ENCODE measurements around the gene RTL1.

RTL1 gene

DNA sequence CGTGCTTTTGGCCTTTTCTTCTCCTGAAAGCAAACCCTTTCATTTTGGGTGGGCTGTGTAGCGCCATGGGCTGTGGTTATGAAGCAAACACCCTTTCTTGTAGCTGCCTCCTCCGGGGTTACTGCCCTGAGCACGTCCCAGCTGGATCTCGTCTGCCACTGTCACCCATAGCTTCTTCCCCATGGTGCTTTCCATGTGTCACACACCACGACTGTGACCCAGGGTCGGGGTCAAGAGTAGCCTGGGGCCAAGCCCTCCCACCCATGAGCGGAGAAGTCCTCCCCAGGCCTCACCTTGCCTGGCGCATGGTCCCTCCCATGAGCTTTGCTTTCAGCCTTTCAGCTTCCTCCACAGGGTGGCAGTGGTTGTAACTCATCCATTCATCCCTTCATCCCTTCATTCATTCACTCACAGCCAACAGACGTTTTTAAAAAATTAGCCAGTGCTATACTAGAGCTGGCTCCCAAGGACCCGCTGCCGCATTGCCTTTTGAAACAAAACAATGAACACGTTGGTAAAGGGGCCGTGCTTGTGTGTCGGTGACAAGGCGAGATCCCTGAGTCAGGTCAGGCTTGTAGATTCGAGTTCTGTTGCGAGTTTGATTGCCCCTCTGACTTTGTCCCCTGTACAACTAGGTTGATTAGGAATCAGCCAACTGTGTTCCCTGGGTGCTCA lies 48.1 kb downstream of the RTL1 start:
- no peak overlapping the region for H3K4me3 ChIP-seq (ENCODE audit: low read depth, low read length)
- TF ChIP-seq, protein P1, sequence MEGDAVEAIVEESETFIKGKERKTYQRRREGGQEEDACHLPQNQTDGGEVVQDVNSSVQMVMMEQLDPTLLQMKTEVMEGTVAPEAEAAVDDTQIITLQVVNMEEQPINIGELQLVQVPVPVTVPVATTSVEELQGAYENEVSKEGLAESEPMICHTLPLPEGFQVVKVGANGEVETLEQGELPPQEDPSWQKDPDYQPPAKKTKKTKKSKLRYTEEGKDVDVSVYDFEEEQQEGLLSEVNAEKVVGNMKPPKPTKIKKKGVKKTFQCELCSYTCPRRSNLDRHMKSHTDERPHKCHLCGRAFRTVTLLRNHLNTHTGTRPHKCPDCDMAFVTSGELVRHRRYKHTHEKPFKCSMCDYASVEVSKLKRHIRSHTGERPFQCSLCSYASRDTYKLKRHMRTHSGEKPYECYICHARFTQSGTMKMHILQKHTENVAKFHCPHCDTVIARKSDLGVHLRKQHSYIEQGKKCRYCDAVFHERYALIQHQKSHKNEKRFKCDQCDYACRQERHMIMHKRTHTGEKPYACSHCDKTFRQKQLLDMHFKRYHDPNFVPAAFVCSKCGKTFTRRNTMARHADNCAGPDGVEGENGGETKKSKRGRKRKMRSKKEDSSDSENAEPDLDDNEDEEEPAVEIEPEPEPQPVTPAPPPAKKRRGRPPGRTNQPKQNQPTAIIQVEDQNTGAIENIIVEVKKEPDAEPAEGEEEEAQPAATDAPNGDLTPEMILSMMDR (IDR thresholded peaks at IDR 0.05; ENCODE audit: insufficient read depth, low read length, missing control alignments) = no peak
- ChIA-PET CTCF (no interaction called here), POLR2A (no interaction called here)
- no peak for DNase-seq (ENCODE audit: low read depth, low spot score)

DNA sequence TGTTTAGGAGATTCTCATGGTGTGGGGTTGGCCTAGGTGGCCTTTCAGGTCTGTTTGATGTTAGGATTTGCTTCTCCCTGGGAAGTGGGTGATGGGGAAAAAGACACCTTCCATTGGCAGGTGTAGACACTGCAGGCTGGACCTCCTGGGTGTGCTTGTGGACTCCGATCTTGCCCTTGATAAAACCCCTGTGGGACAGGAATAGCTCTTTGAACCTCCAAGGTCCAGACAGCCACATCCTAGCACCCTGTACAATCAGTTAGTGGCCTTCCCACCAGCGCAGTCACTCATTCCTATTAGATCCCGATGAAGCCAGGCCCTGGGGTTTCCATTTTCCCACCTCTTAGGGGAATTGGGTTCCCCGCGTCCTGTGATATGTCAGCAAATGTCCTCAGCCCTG lies 49.1 kb downstream of the RTL1 start:
- ChIA-PET CTCF (interaction anchor here (0.7 to 1.1 kb wide), 2 partner anchors 9 to 15 kb away, joined by 3 read pairs; no protein-coding TSS in a partner anchor), POLR2A (no interaction called here)
- H3K4me3 ChIP-seq (ENCODE audit: low read depth, low read length) = no peak overlapping the region
- TF ChIP-seq, protein P1 (IDR thresholded peaks at IDR 0.05; ENCODE audit: insufficient read depth, low read length, missing control alignments) = no peak
- DNase-seq (ENCODE audit: low read depth, low spot score) = no peak

GRCh38 chr14:100851946-100852620 lies 51.4 kb downstream of the RTL1 start:
- no peak for DNase-seq (ENCODE audit: low read depth, low spot score)
- H3K4me3 ChIP-seq (ENCODE audit: low read depth, low read length) = no peak overlapping the region
- CTCF ChIA-PET = interaction anchor here (2.2 to 3.5 kb wide), 2 partner anchors 10 to 12 kb away, joined by 10 to 19 read pairs; no protein-coding TSS in a partner anchor
- POLR2A ChIA-PET = no interaction called here
- TF ChIP-seq, protein P1 (IDR thresholded peaks at IDR 0.05; ENCODE audit: insufficient read depth, low read length, missing control alignments) = no peak

GRCh38 chr14:100851586-100851916 lies 52.0 kb downstream of the RTL1 start:
- H3K4me3 ChIP-seq (ENCODE audit: low read depth, low read length) = no peak overlapping the region
- DNase-seq (ENCODE audit: low read depth, low spot score) = no peak
- CTCF ChIA-PET = interaction anchor here (2.2 to 3.5 kb wide), 2 partner anchors 9 to 13 kb away, joined by 10 to 19 read pairs; no protein-coding TSS in a partner anchor
- TF ChIP-seq, protein P1 (IDR thresholded peaks at IDR 0.05; ENCODE audit: insufficient read depth, low read length, missing control alignments) = no peak
- POLR2A ChIA-PET = no interaction called here

DNA sequence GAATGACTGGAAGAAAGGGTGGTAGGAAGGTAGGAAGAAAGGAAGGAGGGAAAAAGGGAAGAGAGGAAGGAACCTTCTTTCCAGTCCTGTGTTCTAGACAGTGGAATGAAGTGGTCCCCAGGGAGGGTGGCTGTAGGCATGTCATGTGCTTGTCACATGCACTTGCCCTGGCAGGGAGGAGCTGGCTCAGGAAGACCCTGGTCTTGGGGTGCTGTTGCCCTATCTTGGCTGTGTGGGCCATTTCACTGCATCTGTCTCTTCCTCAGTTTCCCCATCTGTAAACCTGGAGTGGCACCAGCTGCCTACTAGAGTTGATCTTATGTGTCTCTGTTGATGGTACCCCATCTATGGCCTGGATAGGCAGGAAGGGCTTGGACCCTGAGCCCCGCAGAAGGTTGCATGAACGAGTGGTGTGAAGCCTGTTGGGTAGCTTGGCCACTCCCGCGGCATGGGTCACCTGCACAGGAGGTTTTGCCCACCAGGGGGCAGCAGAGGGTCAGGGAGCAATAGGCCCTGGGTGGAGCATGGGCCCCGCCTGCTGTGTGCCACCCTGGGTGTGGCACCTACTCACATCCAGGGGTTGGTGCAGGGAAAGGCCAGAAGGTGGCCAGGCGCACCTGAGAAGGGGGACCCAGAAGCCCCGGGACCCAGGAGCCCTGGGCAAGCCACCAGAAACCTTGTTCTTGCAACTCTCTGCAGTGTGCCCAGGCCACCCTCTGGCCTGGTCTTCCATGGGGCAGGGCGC lies 52.5 kb downstream of the RTL1 start:
- ChIA-PET POLR2A (no interaction called here), CTCF (interaction anchor here (1.0 to 3.5 kb wide), 5 partner anchors 8 to 433 kb away, joined by 3 to 19 read pairs (median 5); no protein-coding TSS in a partner anchor)
- no peak for DNase-seq (ENCODE audit: low read depth, low spot score)
- TF ChIP-seq, protein P1 (IDR thresholded peaks at IDR 0.05; ENCODE audit: insufficient read depth, low read length, missing control alignments) = peak; percentile 66
- no peak overlapping the region for H3K4me3 ChIP-seq (ENCODE audit: low read depth, low read length)
